ENCODE measurements around the gene IMMP2L. TPM values are rescaled to one million over a fixed set of nuclear protein-coding genes. Genes with fewer than 3 reads are reported as not detected.

The IMMP2L gene
- polyA plus RNA-seq, 1 donor (not counting 4 experiments of a cell fraction or from before 2014, with no cell fraction given): 14.1 TPM

- no peaks in the 10 kb centered on the region for H4K20me1 ChIP-seq (ENCODE audit: control insufficient read depth, extremely low read depth, insufficient read depth, low read length)
- H2AFZ ChIP-seq (ENCODE audit: control insufficient read depth, low read length): no peak overlapping the region
- no peaks in the 10 kb centered on the region for H3K27me3 ChIP-seq (ENCODE audit: control insufficient read depth, extremely low read depth, insufficient read depth, low read length)
- no peak overlapping the region for H3K4me2 ChIP-seq (ENCODE audit: control insufficient read depth, extremely low read depth, insufficient read depth, low read depth, low read length)
- dilution Hi-C loops (cut with MboI; ENCODE audit: extremely low pct_ligation_motif_present, low sequenced_read_pairs): no loop called here
- no peaks in the 10 kb centered on the region for H3K9me1 ChIP-seq (ENCODE audit: control insufficient read depth, extremely low read depth, insufficient read depth, low read length)
- H3K9me3 ChIP-seq (ENCODE audit: control insufficient read depth, low read depth, low read length): no peaks in the 10 kb centered on the region
- no peaks in the 10 kb centered on the region for H3K36me3 ChIP-seq (ENCODE audit: control insufficient read depth in 2 of 2, extremely low read depth in 1 of 2, insufficient read depth in 2 of 2, low read length in 2 of 2)
- no peak for DNase-seq (ENCODE audit: low read depth, low spot score)
- H3K4me3 ChIP-seq (ENCODE audit: control insufficient read depth in 2 of 3, extremely low read depth in 1 of 3, insufficient read depth in 2 of 3, low read depth in 1 of 3, low read length in 3 of 3): no peak overlapping the region
- H3K79me2 ChIP-seq (ENCODE audit: control insufficient read depth, insufficient read depth, low read length): no peaks in the 10 kb centered on the region
- H3K4me1 ChIP-seq (ENCODE audit: control insufficient read depth, extremely low read depth, insufficient read depth, low read length): no peaks in the 10 kb centered on the region
- no peak overlapping the region for H3K9ac ChIP-seq (ENCODE audit: control insufficient read depth, extremely low read depth, insufficient read depth, low read length)
- no peak overlapping the region for H3K27ac ChIP-seq (ENCODE audit: control insufficient read depth, insufficient read depth, low read length)
- FAIRE-seq: no peak
- TF ChIP-seq CTCF (optimal IDR thresholded peaks at IDR 0.05 in 1 of 3, IDR thresholded peaks at IDR 0.05 in 1 of 3, conservative IDR thresholded peaks at IDR 0.05 in 1 of 3; ENCODE audit: extremely low read depth in 1 of 3, insufficient read depth in 2 of 3, low read length in 3 of 3) (no peak), EZH2 (IDR thresholded peaks at IDR 0.05; ENCODE audit: low read length) (no peak)
Observed at GRCh38 chr7:111091593-111092358, 470.5 kb downstream of the IMMP2L start.

- Histone ChIP-seq H3K9me1 (ENCODE audit: control insufficient read depth, extremely low read depth, insufficient read depth, low read length) (no peaks in the 10 kb centered on the region), H3K36me3 (ENCODE audit: control insufficient read depth in 2 of 2, extremely low read depth in 1 of 2, insufficient read depth in 2 of 2, low read length in 2 of 2) (no peaks in the 10 kb centered on the region), H3K4me2 (ENCODE audit: control insufficient read depth, extremely low read depth, insufficient read depth, low read depth, low read length) (no peak within 1 kb of the TSS), H3K79me2 (ENCODE audit: control insufficient read depth, insufficient read depth, low read length) (no peaks in the 10 kb centered on the region), H4K20me1 (ENCODE audit: control insufficient read depth, extremely low read depth, insufficient read depth, low read length) (no peaks in the 10 kb centered on the region), H3K9ac (ENCODE audit: control insufficient read depth, extremely low read depth, insufficient read depth, low read length) (no peak within 1 kb of the TSS), H3K4me1 (ENCODE audit: control insufficient read depth, extremely low read depth, insufficient read depth, low read length) (no peaks in the 10 kb centered on the region), H3K27ac (ENCODE audit: control insufficient read depth, insufficient read depth, low read length) (no peak within 1 kb of the TSS), H3K4me3 (ENCODE audit: control insufficient read depth in 2 of 3, extremely low read depth in 1 of 3, insufficient read depth in 2 of 3, low read depth in 1 of 3, low read length in 3 of 3) (no peak within 1 kb of the TSS), H3K9me3 (ENCODE audit: control insufficient read depth, low read depth, low read length) (no peaks in the 10 kb centered on the region), H3K27me3 (ENCODE audit: control insufficient read depth, extremely low read depth, insufficient read depth, low read length) (no peaks in the 10 kb centered on the region), H2AFZ (ENCODE audit: control insufficient read depth, low read length) (no peak within 1 kb of the TSS)
- no peak for TF ChIP-seq EZH2 (IDR thresholded peaks at IDR 0.05; ENCODE audit: low read length)
- no peak for TF ChIP-seq CTCF (optimal IDR thresholded peaks at IDR 0.05 in 1 of 3, IDR thresholded peaks at IDR 0.05 in 1 of 3, conservative IDR thresholded peaks at IDR 0.05 in 1 of 3; ENCODE audit: extremely low read depth in 1 of 3, insufficient read depth in 2 of 3, low read length in 3 of 3)
- no peak for DNase-seq (ENCODE audit: low read depth, low spot score)
- dilution Hi-C loops (cut with MboI; ENCODE audit: extremely low pct_ligation_motif_present, low sequenced_read_pairs): no loop called here
- no peak for FAIRE-seq
Observed at GRCh38 chr7:111090846-111091245, 471.4 kb downstream of the IMMP2L start, which contains the start of gene LRRN3. TSS of gene LRRN3 (plus strand) at chr7:111091127. CDS start at chr7:111122773, 31,646 bp downstream.

All from keratinocyte (primary cell).